Measurements from ENCODE around the gene STK17B. TPM values are rescaled to one million over a fixed set of nuclear protein-coding genes. Genes with fewer than 3 reads are reported as not detected.
"Not testable (repeated sequence)": the region's sequence is repeated elsewhere in the genome, so short reads cannot be mapped to it uniquely, and the experiment has no call there.

Gene STK17B
- polyA plus RNA-seq, 1 experiment: 31.8 TPM

GRCh38 chr2:196195758-196196157 lies 24.4 kb upstream of the STK17B start:
- POLR2A ChIA-PET: no interaction called here
- Histone ChIP-seq H3K27me3 (ENCODE audit: control insufficient read depth, insufficient read depth, low read length) (no peaks in the 10 kb centered on the region), H3K9me3 (ENCODE audit: control insufficient read depth, insufficient read depth, low read length) (no peaks in the 10 kb centered on the region), H3K27ac (ENCODE audit: low read depth, low read length) (no peak overlapping the region), H3K4me3 (ENCODE audit: low read depth, low read length) (no peak overlapping the region)
- CTCF ChIA-PET: interaction anchor here (1.9 kb wide), 1 partner anchor 128 kb away, joined by 4 read pairs; the partner anchor contains the start of gene DNAH7
- no peak for TF ChIP-seq CTCF (IDR thresholded peaks at IDR 0.05; ENCODE audit: low read depth, low read length)
- DNase-seq (ENCODE audit: low read depth, low spot score): no peak

GRCh38 chr2:196195302-196195701 lies 23.9 kb upstream of the STK17B start:
- Histone ChIP-seq H3K9me3 (ENCODE audit: control insufficient read depth, insufficient read depth, low read length) (no peaks in the 10 kb centered on the region), H3K27ac (ENCODE audit: low read depth, low read length) (no peak overlapping the region), H3K27me3 (ENCODE audit: control insufficient read depth, insufficient read depth, low read length) (no peaks in the 10 kb centered on the region), H3K4me3 (ENCODE audit: low read depth, low read length) (no peak overlapping the region)
- CTCF ChIA-PET: interaction anchor here (1.9 kb wide), 1 partner anchor 127 kb away, joined by 4 read pairs; the partner anchor contains the start of gene DNAH7
- POLR2A ChIA-PET: no interaction called here
- no peak for DNase-seq (ENCODE audit: low read depth, low spot score)
- TF ChIP-seq CTCF (IDR thresholded peaks at IDR 0.05; ENCODE audit: low read depth, low read length): no peak

GRCh38 chr2:196191541-196191940 lies 20.2 kb upstream of the STK17B start:
- no peak for DNase-seq (ENCODE audit: low read depth, low spot score)
- CTCF ChIA-PET: interaction anchor here (1.4 kb wide), 1 partner anchor 123 kb away, joined by 7 read pairs; the partner anchor contains the start of gene DNAH7
- no peaks in the 10 kb centered on the region for H3K27me3 ChIP-seq (ENCODE audit: control insufficient read depth, insufficient read depth, low read length)

GRCh38 chr2:196187898-196188458 lies 16.6 kb upstream of the STK17B start:
- H3K4me3 ChIP-seq (ENCODE audit: low read depth, low read length): no peak overlapping the region
- ChIA-PET POLR2A (interaction anchor here (0.6 kb wide), 1 partner anchor 582 kb away, joined by 3 read pairs; no protein-coding TSS in a partner anchor), CTCF (no interaction called here)
- no peaks in the 10 kb centered on the region for H3K27me3 ChIP-seq (ENCODE audit: control insufficient read depth, insufficient read depth, low read length)
- H3K9me3 ChIP-seq (ENCODE audit: control insufficient read depth, insufficient read depth, low read length): no peaks in the 10 kb centered on the region
- no peak for TF ChIP-seq CTCF (IDR thresholded peaks at IDR 0.05; ENCODE audit: low read depth, low read length)
- DNase-seq (ENCODE audit: low read depth, low spot score): no peak
- H3K27ac ChIP-seq (ENCODE audit: low read depth, low read length): no peak overlapping the region

More at GRCh38 chr2:196191541-196191940, 20.2 kb upstream of the STK17B start:
- Histone ChIP-seq H3K27ac (ENCODE audit: low read depth, low read length) (no peak overlapping the region), H3K4me3 (ENCODE audit: low read depth, low read length) (no peak overlapping the region), H3K9me3 (ENCODE audit: control insufficient read depth, insufficient read depth, low read length) (no peaks in the 10 kb centered on the region)
- no peak for TF ChIP-seq CTCF (IDR thresholded peaks at IDR 0.05; ENCODE audit: low read depth, low read length)
- POLR2A ChIA-PET: no interaction called here

GRCh38 chr2:196187175-196187700 lies 15.9 kb upstream of the STK17B start:
- POLR2A ChIA-PET: interaction anchor here (0.6 kb wide), 1 partner anchor 581 kb away, joined by 3 read pairs; no protein-coding TSS in a partner anchor
- CTCF ChIA-PET; H3K27ac ChIP-seq (ENCODE audit: low read depth, low read length); DNase-seq (ENCODE audit: low read depth, low spot score); H3K4me3 ChIP-seq (ENCODE audit: low read depth, low read length); H3K27me3 ChIP-seq (ENCODE audit: control insufficient read depth, insufficient read depth, low read length); H3K9me3 ChIP-seq (ENCODE audit: control insufficient read depth, insufficient read depth, low read length): not testable (repeated sequence)
